Endothelial cell (in vitro differentiated cells): ENCODE data around the gene FMN1. TPM values are rescaled to one million over a fixed set of nuclear protein-coding genes. Genes with fewer than 3 reads are reported as not detected.

Experiments
- DNase-seq: peaks from one replicate; pipeline ENCODE4 v3.0.0; 2021; ENCODE audit warnings: low spot score
- H3K27ac Mint-ChIP-seq: one replicate; pipeline ENCODE4 v1.8.0; 2021; ENCODE audit warnings: mixed read lengths, inconsistent platforms; ENCODE audit not compliant: unreplicated experiment
- H3K27me3 Mint-ChIP-seq: one replicate; pipeline ENCODE4 v1.8.0; 2021; ENCODE audit warnings: mild to moderate bottlenecking, moderate library complexity, mixed read lengths, inconsistent platforms; ENCODE audit not compliant: unreplicated experiment
- H3K36me3 Mint-ChIP-seq: one replicate; pipeline ENCODE4 v1.8.0; 2021; ENCODE audit warnings: mild to moderate bottlenecking, low read depth, mixed read lengths, inconsistent platforms; ENCODE audit not compliant: unreplicated experiment
- H3K4me1 Mint-ChIP-seq: one replicate; pipeline ENCODE4 v1.8.0; 2021; ENCODE audit warnings: mild to moderate bottlenecking, mixed read lengths, inconsistent platforms; ENCODE audit not compliant: unreplicated experiment
- H3K4me3 Mint-ChIP-seq: one replicate; pipeline ENCODE4 v1.8.0; 2021; ENCODE audit warnings: mild to moderate bottlenecking, mixed read lengths, inconsistent platforms; ENCODE audit not compliant: unreplicated experiment
- H3K9me3 Mint-ChIP-seq: one replicate; pipeline ENCODE4 v1.8.0; 2021; ENCODE audit warnings: mixed read lengths, inconsistent platforms; ENCODE audit not compliant: unreplicated experiment
- CTCF ChIP-seq: fragments of 200-600 bp; sonication (generic); IDR thresholded peaks from one replicate; pipeline ENCODE4 v1.5.0; 2021; ENCODE audit warnings: antibody characterized with exemption; ENCODE audit not compliant: unreplicated experiment
- total RNA-seq: library from RNA; stranded (reverse); fragmentation: NEBNext Ultra II Directional; extraction: Animal tissue kit (Norgen Biotek cat#: 25700); gene quantifications from one replicate; pipeline ENCODE4 v1.2.1, GENCODE V29; 2021; ENCODE audit not compliant: unreplicated experiment

The FMN1 gene
- total RNA-seq, 1 donor from 2014 or later = 1.3 TPM

GRCh38 chr15:33068511-33068990 lies 126.0 kb downstream of the FMN1 start:
- no peak overlapping the region for H3K27ac Mint-ChIP-seq
- H3K9me3 Mint-ChIP-seq = no peaks in the 10 kb centered on the region
- no peak overlapping the region for H3K4me3 Mint-ChIP-seq
- no peak for TF ChIP-seq CTCF
- H3K27me3 Mint-ChIP-seq = peaks cover 2% of the 10 kb centered on the region
- peaks cover 13% of the 10 kb centered on the region for H3K4me1 Mint-ChIP-seq
- no peak for DNase-seq
- H3K36me3 Mint-ChIP-seq = no peaks in the 10 kb centered on the region

- Mint-ChIP-seq H3K4me1 (peaks cover 13% of the 10 kb centered on the region), H3K4me3 (no peak overlapping the region)
- DNase-seq = no peak
Measured at GRCh38 chr15:33068007-33068481, 126.5 kb downstream of the FMN1 start.

GRCh38 chr15:33067456-33067855 lies 127.1 kb downstream of the FMN1 start:
- TF ChIP-seq CTCF = no peak
- DNase-seq = no peak
- Mint-ChIP-seq H3K4me3 (no peak overlapping the region), H3K36me3 (no peaks in the 10 kb centered on the region), H3K4me1 (peaks cover 13% of the 10 kb centered on the region), H3K9me3 (no peaks in the 10 kb centered on the region), H3K27ac (no peak overlapping the region), H3K27me3 (peaks cover 2% of the 10 kb centered on the region)

More at GRCh38 chr15:33068007-33068481, 126.5 kb downstream of the FMN1 start:
- H3K36me3 Mint-ChIP-seq = no peaks in the 10 kb centered on the region
- H3K27ac Mint-ChIP-seq = no peak overlapping the region
- H3K27me3 Mint-ChIP-seq = peaks cover 2% of the 10 kb centered on the region
- no peaks in the 10 kb centered on the region for H3K9me3 Mint-ChIP-seq
- no peak for TF ChIP-seq CTCF

GRCh38 chr15:33066584-33066983 lies 127.9 kb downstream of the FMN1 start:
- Mint-ChIP-seq H3K36me3 (no peaks in the 10 kb centered on the region), H3K9me3 (no peaks in the 10 kb centered on the region), H3K4me1 (peaks cover 13% of the 10 kb centered on the region), H3K4me3 (no peak overlapping the region), H3K27ac (no peak overlapping the region), H3K27me3 (peaks cover 2% of the 10 kb centered on the region)
- DNase-seq = no peak
- TF ChIP-seq CTCF = no peak

- Mint-ChIP-seq H3K9me3 (no peaks in the 10 kb centered on the region), H3K36me3 (no peaks in the 10 kb centered on the region), H3K4me3 (no peak overlapping the region), H3K27ac (no peak overlapping the region), H3K4me1 (peaks cover 13% of the 10 kb centered on the region), H3K27me3 (peaks cover 2% of the 10 kb centered on the region)
- no peak for DNase-seq
- TF ChIP-seq CTCF = no peak
Measured at GRCh38 chr15:33064878-33065277, 129.6 kb downstream of the FMN1 start.
